HG03342 (cell line): ENCODE results near the gene MGA.

Experiments
- ATAC-seq: cut with Tn5 transposase; IDR thresholded peaks from one replicate; pipeline ENCODE4 v1.9.1; 2021; ENCODE audit warnings: mild to moderate bottlenecking, moderate library complexity; ENCODE audit not compliant: unreplicated experiment

The MGA gene

DNA sequence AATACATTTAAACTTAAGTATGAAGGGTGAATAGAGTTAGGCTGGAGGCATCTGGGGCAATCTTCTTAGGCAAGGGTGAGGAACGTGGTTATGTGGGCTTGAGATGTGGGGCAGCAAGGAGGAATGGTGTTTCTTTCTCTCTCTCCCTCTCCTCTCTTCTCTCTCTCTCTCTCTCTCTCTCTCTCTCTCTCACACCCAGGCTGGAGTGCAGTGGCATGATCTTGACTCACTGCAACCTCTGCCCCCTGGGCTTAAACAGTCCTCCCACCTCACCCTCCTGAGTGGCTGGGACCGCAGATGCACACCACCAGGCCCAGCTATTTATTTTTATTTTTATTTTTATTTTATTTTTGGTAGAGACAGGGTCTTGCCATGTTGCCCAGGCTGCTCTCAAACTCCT lies 4.0 kb upstream of the MGA start:
- ATAC-seq: no peak

DNA sequence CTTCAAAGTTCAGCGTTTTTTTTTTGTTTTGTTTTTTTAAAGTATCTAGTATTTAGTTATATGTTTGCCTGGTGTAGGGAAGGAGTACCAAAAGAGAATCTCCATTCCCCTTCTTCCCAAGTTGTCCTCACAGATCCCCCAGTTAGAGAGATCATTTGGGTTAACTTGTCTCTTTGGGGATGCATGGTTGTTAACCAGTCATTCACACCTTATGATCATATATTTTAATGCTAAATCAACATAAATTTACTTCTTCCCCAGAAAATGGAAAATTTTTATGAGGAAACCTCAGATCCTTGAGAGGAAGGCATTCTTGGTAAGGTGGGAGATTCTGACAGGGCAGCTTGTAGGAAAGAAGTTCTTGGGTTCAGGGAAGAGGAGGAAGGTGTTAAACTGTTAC lies 1.5 kb upstream of the MGA start:
- ATAC-seq: no peak

DNA sequence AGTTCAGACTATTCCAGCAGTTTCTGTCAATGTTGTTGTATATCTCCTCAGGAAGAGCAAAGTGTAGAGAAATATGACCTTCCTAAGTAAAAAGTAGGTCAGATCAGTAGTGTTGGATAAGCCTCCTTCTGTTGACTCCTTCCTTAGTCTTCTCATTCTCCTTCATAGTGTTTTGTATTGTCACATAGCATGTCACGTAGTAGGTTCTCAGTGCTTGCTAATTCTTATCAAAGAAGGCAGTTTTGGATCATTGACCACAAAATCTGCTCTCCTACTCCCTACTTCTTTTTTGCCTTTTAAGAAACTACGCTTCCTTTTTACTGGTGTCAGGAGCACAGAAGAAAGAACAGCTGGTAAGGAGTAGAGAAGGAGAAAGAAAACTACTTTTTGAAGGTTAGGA lies 1.0 kb upstream of the MGA start:
- ATAC-seq: no peak

DNA sequence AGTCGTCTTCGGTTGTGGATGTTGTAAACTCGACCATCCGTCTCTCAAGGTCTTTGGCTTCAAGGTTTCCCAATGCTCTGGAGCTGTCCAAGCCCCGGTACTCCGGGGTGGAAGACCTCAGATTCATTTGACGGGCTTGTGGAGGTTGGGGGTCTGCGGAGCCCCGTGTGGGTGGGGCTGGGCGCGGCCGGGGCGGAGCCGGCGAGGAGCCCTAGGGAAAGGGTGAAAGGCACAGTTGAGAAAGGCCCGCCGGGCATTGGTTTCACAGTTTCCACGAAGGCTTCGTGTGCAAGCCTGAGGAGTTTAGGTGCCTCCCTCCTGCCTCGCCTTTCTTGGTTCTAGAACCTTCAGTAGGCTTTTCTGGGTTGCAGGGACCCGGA lies 360 bp upstream of the MGA start:
- peak; percentile 3 for ATAC-seq

DNA sequence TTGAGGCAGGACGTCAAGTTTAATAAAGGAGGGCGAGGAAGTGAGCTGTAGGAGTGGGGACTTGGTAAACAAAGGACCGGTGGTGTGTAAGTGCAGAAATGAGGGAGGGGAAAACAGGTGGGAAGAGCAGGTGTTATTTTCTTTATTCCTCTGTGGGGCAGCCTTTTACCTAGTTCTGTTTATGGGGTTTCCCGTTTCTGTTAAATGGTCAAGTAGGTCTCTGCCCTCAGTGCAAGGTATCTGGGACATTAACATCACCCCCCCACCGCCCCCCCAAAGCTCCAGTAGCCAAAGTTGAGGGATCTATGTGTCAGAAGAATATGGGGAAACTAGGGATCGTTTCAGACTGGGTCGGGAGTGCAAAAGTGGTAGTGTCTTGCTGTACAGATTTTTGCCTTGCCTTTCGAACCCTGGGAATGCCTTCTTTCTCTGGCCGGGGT lies 893 bp downstream of the MGA start:
- no peak for ATAC-seq

DNA sequence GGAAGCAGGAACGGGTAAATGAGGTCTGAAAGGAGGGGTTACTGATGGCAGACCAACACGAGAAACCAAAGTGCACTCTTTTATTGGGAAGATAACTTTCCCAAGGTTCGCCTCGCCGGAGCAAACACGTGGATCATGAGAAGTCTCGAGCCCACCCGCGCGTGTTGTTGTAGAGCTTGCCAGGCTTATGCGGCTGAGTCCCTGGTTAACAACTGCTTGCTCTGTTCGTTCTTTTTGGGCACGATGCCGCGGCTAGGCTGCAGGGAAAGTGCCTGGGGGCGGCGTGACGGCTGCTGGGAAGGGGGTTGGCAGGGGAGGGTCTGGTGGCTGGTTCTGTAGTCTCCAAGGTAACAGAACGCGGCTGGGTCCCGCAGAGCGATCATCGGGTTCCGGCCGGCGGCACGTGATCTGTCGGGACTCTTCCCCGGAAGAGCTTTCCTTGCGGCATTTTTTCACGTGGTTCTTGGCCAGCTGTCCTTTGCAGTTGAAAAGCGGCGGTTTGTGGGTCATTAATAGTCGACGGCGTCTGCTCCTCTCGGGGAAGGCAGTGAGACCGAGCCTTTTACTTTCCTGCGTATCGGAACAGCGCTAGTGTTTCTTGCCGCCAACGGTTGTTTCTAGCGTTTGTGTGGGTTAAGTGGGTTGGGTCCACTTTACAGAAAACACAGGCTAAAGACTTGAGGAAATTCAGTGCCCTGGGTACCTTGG lies 1.5 kb downstream of the MGA start:
- ATAC-seq: peak; percentile 42

DNA sequence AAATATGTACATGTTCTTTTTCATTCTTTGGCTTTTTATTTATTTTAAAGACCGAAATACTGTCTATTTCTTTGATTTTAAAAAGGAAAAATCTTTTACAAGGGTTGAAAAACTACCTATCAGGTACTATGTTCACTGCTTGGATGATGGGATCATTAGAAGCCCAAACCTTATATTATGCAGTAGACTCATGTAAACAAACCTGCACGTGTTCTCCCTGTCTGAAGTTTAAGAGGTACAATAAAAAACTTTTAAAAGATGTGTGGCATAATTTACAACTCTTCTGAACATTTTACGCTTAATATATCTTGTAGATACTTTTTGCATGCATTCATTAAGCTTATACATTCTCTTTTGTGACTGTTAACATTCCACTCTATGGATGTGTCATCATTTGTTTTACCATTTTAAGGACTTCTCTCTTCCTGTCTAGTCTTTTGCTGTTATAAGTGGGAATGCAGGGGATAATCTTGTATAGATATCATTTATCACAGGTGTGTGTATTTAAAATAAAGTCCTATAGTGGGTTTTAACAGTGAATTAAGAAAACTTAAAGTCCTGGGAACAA lies 6.2 kb downstream of the MGA start:
- ATAC-seq: no peak

DNA sequence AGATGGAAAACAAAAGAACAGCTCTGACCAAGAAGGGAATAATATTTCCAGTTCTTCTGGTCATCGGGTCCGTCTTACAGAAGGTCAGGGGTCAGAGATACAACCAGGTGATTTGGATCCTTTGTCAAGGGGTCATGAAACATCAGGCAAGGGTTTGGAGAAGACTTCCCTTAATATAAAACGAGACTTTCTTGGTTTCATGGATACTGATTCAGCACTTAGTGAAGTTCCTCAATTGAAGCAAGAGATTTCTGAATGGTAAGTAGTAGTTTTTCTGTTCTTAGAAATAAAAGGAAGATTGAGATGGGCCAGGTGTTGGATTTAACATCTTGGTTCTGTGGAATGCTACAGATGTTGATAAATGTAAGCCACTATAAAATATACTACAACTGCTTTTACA lies 9.5 kb downstream of the MGA start:
- no peak for ATAC-seq

DNA sequence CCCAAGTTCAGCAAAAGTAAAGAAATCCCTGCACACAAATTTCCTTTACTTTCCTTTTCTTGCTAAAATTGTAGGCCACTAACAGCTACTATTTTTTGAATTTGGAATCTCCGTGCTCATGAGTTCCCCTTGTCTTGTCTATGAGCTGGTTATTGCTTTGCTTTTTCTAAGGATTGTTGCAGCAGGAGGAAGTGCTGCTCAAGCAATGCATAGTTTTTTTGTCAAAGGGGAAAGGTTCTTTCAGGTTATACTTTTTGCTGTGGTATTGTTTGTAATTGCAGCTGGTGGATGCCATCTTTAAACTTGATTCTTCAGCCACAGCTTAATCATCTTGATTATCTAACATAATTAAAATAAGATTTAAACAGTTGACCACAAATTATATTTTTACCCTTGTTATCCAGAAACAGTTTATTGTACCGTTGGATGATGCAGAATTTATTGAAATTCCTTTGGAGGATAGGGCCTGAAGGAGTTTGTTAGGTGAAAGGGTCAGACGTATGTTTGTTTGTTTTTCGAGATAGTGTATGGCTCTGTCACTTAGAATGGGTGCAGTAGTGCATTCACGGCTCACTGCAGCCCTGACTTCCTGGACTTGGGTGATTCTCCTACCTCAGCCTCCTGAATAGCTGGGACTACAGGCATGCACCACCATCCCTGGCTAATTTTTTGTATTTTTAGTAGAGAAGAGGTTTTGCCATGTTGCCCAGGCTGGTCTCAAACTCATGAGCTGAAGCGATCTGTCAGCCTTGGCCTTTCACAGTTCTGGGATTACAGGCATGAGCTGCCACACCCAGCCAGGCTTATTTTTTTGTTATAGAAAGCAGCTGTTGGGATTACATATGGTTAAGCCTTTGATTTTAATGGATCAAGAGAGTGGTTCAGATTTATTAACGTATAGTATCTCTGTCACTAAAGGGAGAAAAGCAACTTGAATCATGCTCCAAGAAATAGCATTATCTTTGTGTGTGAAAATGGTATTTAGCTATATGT lies 11.7 kb downstream of the MGA start:
- no peak for ATAC-seq

DNA sequence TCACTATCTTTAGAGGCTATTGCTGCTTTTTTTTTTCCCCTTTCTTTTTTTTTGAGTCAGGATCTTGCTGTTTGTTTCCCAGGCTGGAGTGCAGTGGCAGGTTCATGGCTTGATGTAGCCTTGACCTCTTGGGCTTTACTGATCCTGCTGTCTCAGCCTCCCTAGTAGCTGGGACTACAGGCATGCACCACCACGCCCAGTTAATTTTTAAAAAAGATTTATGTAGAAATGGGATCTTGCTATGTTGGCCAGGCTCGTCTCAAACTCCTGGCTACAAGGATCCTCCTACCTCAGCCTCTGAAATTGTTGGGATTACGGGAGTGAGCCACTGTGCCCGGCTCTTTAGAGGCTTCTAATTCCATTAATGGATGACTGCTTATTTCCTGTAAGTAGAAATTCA lies 15.1 kb downstream of the MGA start:
- ATAC-seq: no peak

DNA sequence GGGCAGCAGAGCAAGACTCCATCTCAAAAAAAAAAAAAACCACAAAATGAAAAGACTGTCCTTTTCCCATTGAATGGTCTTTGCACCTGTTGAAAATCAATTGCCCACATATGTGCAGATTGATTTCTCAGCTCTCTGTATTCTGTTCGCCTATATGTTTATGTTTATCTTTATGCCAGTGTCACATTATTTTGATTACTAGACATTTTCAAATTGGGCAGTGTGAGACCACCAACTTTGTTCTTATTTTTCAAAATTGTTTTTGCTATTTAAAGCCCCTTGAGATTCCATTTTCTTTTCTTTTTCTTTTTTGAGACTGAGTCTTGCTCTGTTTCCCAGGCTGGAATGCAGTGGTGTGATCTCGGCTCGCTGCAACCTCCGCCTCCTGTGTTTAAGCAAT lies 18.5 kb downstream of the MGA start:
- ATAC-seq: no peak

DNA sequence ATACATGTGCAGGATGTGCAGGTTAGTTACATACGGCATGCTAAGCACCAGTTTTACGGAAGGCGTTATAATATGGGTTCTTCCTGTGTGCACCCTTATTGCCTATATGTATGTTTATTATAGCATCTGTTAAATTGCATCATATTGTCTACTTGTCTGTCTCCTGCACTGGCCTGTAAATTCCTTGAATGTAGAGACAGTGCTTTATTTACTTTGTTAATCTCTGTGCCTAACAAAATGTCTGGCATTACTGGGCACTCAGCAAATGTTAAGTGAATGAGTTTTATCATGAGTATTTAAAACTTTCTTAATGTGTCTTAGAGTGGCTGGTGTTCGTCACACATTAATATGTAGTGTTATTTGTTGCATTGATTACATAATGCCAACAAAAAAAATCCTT lies 23.8 kb downstream of the MGA start:
- ATAC-seq: no peak

DNA sequence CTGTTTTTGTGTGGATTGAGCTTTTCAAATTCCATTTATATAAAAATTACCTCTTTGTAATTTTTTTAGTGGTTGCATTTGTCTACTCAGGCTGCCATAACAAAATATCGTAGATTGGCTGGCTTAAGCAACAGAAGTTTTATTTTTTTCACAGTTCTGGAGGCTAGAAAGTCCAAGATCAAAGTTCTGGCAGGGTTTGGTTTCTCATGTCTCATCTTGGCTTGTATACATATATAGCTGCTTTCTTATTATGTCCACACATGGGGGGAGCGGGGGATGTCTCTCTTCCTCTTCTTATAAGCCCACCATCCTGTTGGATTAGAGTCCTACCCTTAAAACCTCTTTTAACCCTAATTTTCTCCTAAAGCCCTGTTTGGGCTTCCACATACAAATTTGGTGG lies 28.5 kb downstream of the MGA start:
- no peak for ATAC-seq

DNA sequence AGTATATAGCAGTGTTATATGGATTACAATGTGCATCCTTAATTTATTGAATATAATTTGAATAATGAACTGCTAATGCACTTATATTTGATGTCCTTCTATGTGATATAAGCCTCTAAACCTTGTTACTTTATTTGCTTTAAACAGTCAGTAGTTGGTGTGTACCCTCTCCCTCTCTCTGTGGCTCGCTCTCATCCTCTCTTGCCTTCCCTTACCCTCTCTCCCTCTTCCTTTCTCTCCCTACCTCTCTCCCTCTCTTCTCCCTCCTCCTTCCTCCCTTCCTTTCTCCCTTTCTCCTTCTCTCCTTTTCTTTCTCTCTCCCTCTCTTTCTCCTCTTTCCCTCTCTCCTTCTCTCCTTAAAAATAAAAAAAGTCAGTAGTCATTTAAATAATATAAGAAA lies 28.9 kb downstream of the MGA start:
- no peak for ATAC-seq

DNA sequence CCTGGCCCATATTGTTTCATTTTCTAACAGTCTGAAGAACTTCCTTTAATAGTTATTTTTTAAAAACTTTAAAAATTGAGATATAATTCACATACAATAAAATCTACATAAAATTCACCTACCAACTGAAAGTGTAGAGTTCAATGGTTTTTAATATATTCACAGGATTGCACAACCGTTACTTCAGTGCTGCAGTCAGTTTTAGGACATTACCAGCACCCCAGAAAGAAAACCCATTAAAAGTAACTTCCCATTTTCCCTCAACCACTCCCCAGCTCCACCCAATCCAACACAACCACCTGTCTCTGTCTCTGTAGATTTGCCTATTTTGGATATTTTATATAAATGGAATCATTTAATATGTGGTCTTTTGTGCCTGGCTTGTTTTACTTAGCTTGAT lies 29.6 kb downstream of the MGA start:
- no peak for ATAC-seq

DNA sequence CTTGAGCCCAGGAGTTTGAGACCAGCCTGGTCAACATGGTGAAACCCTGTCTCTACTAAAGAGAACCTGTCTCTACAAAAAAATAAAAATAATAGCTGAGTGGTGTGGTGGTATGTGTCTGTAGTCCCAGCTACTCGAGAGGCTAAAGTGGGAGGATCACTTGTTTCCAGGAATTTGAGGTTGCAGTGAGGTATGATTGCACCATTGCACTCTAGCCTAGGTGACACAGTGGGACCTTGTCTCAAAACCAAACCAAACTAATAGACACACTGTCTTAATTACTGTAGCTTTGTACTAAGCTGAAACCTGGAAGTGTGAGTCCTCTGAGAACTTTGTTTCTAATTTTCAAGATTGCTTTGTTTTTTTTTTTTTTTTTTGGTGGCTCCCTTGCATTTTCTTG lies 30.4 kb downstream of the MGA start:
- no peak for ATAC-seq

DNA sequence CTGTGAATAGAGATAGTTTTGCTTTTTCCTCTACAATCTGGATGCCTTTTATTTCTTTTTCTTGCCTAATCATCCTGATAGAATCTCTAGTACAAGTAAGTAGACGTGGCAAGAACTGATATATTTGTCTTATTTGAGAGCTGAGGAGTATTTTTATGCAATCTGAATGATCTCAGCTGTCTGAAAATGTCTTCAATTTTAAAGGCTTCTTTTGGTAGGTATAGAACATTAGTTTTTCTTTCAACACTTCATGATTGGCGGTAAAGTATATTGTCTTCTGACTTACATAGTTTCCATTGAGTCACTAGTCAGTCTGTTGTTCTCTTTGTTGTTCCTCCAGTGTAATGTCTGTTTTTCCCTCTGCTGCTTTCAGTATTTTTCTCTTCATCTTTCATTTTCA lies 31.3 kb downstream of the MGA start:
- no peak for ATAC-seq

DNA sequence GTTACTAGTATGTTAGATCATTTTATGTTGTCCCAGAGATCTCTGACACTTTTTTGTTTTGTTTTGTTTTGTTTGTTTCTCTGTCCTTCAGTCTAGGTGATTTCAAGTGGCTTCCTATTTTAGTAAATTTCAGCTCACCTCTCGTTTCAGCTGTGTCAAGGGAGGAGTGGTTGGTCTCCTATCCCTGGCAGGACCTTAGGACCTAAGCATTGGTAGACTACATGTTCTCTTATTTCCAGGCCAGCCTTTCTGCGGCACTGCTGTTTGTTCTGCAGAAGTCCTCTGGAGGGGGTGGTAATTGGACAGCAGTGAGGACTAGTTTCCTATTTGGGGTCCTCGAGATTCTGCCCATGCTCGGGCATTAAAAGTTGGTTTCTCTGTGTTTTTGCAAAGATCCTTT lies 31.8 kb downstream of the MGA start:
- ATAC-seq: no peak

DNA sequence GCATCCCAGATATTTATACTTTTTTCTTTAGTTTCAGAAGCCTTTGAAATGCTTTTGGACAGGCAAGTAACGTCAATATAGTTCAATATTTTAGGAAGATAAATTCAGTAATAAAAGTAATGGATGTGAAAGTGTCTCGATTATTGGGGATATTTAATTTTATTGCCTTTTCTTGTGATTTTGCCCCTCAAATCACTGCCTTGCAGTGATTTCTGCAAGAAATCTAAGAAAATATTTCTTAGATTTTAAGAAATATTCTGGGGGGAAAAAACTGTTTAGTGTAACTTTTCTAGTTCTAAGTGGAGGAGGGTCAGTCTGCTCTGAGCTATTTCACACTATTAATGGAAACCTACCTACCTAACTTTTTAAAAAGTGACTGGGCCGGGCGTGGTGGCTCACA lies 33.6 kb downstream of the MGA start:
- no peak for ATAC-seq

DNA sequence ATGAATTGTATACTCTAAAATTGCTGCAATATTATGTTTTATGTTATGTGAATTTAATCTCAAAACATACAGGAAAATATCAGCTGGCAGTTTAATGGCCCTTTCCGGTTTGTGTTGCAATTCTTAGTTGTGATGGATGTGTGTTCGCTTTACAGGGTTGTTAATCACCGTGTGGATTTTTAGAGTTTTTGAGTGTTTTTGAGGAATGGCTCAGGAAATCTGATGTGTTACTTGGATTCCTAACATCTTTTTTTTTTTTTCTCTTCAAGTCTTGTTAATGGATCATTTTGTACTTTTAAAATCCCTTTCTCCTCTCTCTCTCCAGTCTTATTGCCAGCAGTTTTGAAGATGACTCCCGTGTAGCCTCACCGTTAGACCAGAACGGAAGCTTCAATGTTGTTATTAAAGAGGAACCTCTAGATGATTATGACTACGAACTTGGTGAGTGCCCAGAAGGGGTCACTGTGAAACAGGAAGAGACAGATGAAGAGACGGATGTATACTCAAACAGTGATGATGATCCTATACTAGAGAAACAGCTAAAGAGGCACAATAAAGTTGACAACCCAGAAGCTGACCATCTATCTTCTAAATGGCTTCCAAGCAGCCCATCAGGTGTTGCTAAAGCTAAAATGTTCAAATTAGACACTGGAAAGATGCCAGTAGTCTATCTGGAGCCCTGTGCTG lies 35.7 kb downstream of the MGA start:
- peak; percentile 90 for ATAC-seq

DNA sequence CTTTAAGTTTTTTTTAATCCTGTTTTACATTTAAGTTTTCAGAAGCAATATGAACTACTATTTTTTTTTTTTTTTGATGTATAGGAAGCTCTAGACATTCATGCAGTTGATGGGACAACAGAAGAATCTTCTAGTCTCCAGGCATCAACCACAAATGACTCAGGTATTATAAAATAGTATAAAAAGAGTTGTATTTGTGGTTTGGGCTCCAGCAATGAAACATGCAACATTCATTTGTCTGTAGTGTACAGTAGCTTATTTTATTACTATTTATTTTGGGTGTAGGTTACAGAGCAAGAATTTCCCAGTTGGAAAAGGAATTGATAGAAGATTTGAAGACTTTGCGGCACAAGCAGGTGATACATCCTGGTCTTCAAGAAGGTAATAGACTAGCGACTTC lies 38.6 kb downstream of the MGA start:
- no peak for ATAC-seq
